ELR (cell line): ENCODE measurements around the gene SMARCA2.

Experiments used
- DNase-seq: peaks from one replicate; pipeline ENCODE4 v3.0.0-alpha.2; 2015; ENCODE audit warnings: low read depth

SMARCA2 gene

GRCh38 chr9:2014696-2015580 is at the start of gene SMARCA2:
Gene SMARCA2 (plus strand): TSS chr9:2015347. CDS start chr9:2029023, 13,676 bp downstream.
- DNase-seq, result peak; percentile 96

DNA sequence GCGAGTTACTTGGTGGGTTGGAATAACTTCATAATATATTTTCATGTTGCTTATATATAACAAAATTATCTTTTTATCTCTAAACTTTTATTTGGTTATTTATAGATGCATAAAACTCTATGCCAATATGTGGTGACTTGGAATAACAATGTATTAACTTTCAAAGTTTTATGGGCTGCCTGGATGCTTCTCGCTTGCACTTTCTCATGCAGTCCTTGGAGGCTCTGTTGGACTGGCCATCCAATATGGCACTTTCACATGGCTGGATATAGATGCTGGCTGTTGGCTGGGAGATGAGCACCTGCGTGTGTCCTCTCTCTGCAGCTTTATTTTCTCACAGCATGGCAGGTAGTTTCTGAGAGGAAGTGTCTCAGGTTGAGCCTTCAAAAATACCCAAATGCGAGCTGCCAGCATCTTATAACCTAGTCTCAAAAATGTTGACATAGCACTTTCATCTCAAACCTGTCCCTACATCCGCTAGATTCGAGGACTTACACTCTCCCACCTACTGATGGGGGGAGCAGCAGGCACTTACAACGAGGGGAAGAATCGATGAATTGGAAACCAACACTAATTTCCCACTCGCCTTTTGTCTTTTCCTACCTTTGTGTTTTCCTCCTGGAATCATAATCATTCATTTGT is 48.3 kb upstream of the SMARCA2 start:
- DNase-seq, result no peak

DNA sequence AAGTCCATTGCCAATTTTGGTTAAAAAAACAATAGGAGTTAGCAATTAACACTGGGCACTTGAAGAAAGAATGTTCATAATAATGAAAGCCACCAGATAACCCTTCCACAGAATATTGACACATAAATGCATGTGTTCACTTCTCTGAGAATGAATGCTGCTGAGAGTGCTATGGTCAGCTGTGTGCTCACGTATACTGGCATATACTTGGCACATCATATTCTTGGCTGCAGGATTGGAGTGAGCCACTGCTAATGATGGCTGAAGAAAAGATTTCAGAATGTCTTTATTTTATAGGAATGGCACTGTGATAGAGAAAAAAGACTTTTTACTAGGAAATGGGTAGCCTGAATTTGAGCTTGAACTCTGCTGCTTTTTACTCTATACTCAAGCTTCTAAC is 46.0 kb upstream of the SMARCA2 start:
- no peak for DNase-seq

DNA sequence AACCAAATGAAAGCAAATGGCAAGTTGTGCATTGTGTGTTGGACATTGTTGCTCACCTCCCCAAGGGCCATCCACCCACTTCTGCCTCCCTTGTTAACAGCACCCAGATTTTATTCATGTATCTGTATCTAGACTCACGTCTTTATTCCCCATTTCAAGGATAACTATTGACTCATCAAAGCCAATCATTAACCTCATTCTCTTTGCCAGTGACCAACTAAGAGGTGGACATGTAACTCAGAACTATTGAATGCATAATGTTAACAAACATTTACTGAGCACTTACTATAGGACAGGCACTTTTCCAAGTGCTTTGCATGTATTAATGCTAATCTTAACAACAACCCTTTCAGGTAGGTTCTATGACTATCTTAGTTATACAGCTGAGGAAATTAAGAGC is 45.2 kb upstream of the SMARCA2 start:
- DNase-seq, result no peak

GRCh38 chr9:1972672-1973071 is 42.5 kb upstream of the SMARCA2 start:
- DNase-seq, result no peak

GRCh38 chr9:1977026-1977425 is 38.1 kb upstream of the SMARCA2 start:
- DNase-seq, result no peak

- peak; percentile 37 for DNase-seq
Observed at GRCh38 chr9:1978941-1979340, 36.2 kb upstream of the SMARCA2 start.

GRCh38 chr9:1979741-1980367 is 35.3 kb upstream of the SMARCA2 start:
- DNase-seq, result peak; percentile 30

- DNase-seq, result no peak
Observed at GRCh38 chr9:1980387-1980786, 34.8 kb upstream of the SMARCA2 start.

DNA sequence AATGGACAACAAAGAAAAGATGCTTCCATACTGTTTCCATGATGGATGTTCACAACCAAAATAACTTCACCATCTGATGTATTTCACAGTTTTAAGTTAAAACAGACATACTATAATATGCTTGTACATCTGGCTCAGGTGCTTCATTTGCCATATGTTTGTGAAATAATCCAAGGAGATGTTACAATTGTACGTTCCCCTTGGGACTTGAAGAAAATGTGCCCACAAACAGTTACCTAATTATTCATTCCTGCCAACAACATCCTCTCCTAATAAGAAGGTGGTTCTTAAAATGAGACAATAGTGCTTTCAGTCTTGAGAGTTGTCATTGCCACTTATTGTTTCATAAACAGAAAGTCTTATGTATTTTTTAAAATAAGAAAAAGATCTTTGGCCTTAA is 33.1 kb upstream of the SMARCA2 start:
- no peak for DNase-seq

DNA sequence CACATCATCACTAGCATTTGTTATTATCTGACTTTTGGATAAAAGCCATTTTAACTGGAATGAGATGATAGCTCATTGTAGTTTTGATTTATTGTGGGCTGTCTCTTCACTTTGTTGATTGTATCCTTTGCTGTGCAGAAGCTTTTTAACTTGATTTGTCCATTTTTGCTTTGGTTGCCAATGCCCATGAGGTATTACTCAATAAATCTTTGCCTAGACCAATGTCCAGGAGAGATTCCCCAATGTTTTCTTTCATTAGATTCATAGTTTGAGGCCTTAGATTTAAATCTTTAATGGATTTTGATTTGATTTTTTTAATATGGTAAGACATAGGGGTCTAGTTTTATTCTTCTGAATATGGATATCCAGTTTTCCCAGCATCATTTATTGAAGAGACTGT is 28.8 kb upstream of the SMARCA2 start:
- DNase-seq, result no peak

DNA sequence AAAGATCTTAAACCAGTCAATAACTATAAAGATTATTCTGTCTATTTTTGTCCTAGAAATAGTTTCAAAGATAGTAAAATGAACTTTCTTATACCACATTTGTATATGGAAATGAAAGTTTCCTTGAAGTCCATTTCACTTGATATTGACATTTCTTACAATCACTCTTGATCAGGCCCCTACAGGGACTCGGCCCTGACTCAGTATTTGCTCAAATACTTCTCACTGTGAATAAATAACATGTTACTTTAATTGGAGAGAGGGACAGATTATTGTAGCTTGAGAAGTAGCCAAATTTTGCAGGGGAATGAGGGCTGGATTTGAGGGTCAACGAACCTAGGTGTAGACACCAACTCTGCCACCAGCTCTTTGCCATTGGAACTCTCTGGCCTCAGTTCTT is 25.6 kb upstream of the SMARCA2 start:
- no peak for DNase-seq

DNA sequence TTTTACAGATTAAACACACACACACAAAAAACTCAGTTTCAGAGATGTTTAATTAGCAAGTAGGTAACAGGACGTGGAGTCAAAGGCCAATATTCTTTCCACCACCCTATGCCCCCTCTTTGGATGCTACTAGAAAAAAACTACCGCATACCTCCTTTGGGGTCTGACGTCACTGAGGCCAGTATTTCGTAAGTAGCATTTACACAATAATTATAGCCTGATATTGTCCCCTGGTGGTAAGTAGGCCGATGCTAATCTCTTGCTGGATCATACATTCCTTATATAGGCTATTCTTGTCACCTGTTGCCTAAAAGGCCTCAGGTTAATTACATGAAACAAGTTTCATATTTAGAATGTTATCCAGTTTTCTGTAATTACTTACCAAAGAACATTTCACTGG is 21.0 kb upstream of the SMARCA2 start:
- no peak for DNase-seq

DNA sequence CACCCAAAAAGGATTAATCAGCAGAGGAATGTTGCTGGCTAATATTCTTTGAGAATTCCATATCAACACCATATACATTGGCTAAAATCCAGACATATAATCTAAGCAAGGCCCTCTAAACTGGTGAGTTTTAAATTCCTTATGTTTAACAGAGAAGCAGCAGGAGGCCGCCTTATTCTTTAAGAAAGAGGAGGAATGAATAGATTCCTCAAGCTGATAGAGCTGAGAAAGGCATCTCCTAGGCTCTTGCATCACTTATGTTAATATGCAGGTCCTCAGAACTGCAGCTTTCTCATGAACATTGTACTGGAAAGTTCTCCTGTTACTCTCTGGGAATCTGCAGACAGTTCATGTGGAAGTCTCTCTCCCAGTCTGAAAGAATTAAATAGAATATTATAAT is 20.1 kb upstream of the SMARCA2 start:
- no peak for DNase-seq

DNA sequence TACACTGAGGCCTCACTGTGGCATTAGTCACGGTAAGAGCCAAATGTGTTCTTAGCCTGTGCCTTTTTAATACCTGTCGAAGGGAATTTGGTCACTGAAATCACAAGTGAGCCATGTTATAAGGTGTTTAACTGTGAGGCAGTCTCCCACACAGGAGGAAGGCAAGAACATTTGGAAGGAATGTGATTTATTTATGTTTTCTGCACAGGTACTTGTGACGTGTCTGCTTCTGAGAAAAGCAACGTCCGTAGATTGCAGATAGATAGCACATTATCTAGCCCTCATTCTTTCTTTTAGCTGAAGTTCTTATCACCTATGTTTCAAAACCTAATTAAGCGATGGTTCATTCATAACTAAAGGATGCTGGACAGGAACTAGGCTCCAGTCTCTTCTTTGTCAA is 19.0 kb upstream of the SMARCA2 start:
- DNase-seq, result no peak

DNA sequence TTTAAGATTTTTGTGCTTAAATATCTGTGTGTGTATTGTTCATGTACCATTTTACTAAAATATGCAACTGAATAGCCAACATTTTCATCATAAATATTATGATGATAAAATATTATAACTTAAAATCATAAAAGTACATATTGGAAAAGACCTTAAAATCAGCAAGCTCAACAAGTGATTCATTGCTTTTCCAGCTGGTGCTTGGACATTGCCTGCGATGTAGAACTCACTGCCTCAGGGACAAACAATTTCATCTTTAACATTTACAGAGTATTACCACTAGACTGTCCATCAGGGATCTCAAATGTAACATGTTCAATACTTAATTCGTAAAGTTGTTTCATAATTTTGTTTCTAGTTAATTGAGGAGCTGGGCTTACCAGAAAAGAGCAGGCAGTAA is 17.5 kb upstream of the SMARCA2 start:
- no peak for DNase-seq

GRCh38 chr9:1998111-1998510 is 17.0 kb upstream of the SMARCA2 start:
- no peak for DNase-seq

DNA sequence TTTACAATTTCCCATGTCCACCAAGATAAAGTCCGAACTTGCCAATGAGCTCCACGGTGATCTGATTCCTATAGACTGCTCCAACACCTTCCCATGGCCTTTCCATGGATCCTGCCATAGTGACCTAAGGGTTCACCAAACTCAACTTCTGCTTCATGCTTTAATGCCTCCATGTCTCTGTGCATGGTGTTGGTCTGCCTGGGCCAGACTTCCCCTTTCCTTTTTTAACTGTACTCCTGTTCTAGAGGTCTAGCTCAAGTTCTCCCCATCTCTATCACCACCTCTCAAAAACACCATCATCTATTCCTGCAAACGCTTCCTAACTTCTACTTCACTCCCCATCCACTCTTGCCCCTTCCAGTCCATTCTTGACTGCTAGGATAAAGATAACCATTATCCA is 14.8 kb upstream of the SMARCA2 start:
- no peak for DNase-seq

- DNase-seq, result no peak
Observed at GRCh38 chr9:2008372-2008771, 6.8 kb upstream of the SMARCA2 start.

- DNase-seq, result no peak
Observed at GRCh38 chr9:2012347-2012746, 2.8 kb upstream of the SMARCA2 start.

- peak; percentile 31 for DNase-seq
Observed at GRCh38 chr9:2013743-2014475, 1.2 kb upstream of the SMARCA2 start.
